AG10803 (cell line): ENCODE results near the gene TGDS.
A peak's percentile ranks its signal among the peaks of the same experiment; 100 is the strongest.

Source experiments
- DNase-seq: peaks from one replicate; pipeline ENCODE4 v3.0.0; 2010; ENCODE audit warnings: low read depth
- H3K4me3 ChIP-seq: 2 replicates; pipeline ENCODE4 v1.5.1; 2011; ENCODE audit warnings: mild to moderate bottlenecking, low read length, control low read depth
- CTCF ChIP-seq: conservative IDR thresholded peaks from 2 replicates; pipeline ENCODE4 v1.5.1; 2011; ENCODE audit warnings: mild to moderate bottlenecking, low read length, control low read depth, inconsistent platforms

TGDS gene

DNA sequence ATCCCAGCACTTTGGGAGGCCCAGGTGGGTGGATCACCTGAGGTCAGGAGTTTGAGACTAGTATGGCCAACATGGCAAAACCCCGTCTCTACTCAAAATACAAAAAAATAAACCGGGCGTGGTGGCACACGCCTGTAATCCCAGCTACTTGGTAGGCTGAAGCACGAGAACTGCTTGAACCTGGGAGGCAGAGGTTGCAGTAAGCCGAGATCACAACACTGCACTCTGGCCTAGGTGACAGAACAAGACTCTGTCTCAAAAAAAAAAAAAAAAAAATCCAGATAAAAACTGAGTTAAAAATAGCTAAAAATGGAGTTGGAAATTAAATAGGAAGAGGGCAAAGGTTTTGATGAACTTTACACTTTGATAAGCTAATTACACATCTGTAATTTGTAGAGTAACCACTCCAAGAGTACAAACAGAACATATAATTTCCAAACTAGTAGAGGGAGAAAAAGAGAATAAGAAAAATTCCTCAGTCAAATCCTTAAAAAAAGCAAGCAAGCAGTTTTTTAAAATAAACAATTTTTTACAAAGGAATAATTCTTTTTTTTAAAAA, 10.3 kb downstream of the TGDS start:
- DNase-seq = no peak
- no peak for TF ChIP-seq CTCF
- H3K4me3 ChIP-seq = no peak overlapping the region

GRCh38 chr13:94583926-94584325, 12.0 kb downstream of the TGDS start:
- TF ChIP-seq CTCF = no peak
- no peak overlapping the region for H3K4me3 ChIP-seq
- DNase-seq = peak; percentile 4

DNA sequence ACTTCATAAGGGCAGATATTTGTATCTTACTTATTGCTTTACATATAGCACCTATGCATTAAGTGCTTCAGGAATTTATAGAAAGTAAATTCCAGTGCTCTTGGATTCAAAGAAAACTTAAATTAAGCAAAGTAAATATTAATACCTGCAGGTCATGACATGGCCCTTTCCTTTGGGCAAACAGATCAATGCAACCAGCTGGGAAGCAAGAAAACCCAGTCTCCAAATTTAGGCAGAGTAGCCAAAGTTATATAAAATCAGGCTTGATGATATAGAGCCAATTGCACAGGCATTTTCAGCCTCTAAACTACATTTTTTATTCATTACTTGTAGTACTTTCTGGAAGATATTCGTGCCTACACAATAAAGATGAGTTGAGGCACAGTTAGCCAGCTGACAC, 16.9 kb downstream of the TGDS start:
- DNase-seq = no peak
- no peak overlapping the region for H3K4me3 ChIP-seq
- TF ChIP-seq CTCF = no peak

DNA sequence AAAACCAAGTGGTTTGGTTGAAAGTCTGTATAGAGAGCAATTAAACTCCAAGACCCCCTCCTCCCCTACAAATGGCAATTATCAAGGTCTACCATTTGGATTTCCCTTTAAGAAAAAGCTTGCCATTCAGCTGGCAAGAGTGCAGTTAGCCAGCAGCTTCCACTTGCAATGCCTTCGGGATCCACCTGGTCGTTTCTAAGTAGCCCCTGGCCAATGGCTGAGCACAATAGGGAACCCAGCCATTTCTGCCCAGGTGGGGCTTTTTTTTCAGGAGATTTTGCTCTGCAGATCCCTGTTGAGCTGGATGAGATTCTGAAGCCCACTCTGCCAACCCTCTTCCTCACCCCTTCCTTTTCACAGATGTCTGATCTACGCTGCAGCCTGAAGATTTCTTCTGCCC, 26.3 kb downstream of the TGDS start:
- DNase-seq = no peak
- H3K4me3 ChIP-seq = no peak overlapping the region
- no peak for TF ChIP-seq CTCF

GRCh38 chr13:94568443-94568842, 27.5 kb downstream of the TGDS start:
- no peak for TF ChIP-seq CTCF
- H3K4me3 ChIP-seq = no peak overlapping the region
- no peak for DNase-seq

DNA sequence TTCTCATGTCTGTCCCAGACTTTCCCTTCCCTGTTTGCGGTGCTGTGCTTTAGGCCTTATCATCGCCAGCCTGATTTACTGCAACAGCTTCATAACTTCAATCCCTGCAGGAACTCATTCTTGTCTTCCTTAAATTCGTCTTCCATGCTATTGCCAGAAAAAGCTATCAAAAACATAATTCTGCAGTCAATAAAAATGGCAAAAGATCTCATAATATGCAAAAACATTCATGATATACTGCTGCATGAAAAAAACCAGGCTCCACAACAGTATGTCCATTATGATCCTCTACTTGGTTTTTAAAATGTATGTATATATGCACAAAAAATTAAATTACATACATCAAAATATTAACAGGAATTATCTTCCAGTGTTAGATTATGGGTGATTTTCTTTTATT, 28.4 kb downstream of the TGDS start:
- no peak for TF ChIP-seq CTCF

DNA sequence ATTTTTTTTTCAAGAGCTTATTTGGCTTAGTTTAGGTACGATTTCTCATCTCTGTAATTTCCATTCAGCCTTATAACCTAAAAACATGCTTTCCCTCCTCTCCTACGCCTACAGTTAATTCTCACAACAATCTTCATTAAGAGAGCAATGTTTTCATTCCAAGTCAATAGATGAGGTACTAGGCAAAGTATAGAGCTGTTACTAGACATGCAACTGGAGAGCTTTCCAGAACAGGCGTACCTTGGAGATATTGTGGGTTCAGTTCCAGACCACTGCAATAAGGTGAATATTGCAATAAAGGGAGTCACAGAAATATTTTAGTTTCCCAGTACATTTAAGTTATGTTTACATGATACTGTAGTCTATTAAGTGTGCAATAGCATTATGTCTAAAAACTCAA, 34.8 kb downstream of the TGDS start:
- DNase-seq = no peak
- no peak for TF ChIP-seq CTCF
- H3K4me3 ChIP-seq = no peak overlapping the region

More for the DNA sequence above, 28.4 kb downstream of the TGDS start:
- no peak overlapping the region for H3K4me3 ChIP-seq
- DNase-seq = no peak
